ENCODE data around the gene CYTH2. TPM values are rescaled to one million over a fixed set of nuclear protein-coding genes. Genes with fewer than 3 reads are reported as not detected.

CYTH2 gene
- total and polyA plus RNA-seq, 12 donors = 26.3 to 93.5 (median 52.8) TPM

- no peaks in the 10 kb centered on the region for H3K27me3 ChIP-seq
- peaks cover 0 to 75% of the 10 kb centered on the region in 2 donors for H3K36me3 ChIP-seq (replicated peaks in 1 of 2)
- no peak overlapping the region for H3K4me3 ChIP-seq
- peaks cover under 1% of the 10 kb centered on the region in 2 donors for H3K4me1 ChIP-seq (replicated peaks in 1 of 2)
- DNase-seq = no peak
- TF ChIP-seq, protein P1, sequence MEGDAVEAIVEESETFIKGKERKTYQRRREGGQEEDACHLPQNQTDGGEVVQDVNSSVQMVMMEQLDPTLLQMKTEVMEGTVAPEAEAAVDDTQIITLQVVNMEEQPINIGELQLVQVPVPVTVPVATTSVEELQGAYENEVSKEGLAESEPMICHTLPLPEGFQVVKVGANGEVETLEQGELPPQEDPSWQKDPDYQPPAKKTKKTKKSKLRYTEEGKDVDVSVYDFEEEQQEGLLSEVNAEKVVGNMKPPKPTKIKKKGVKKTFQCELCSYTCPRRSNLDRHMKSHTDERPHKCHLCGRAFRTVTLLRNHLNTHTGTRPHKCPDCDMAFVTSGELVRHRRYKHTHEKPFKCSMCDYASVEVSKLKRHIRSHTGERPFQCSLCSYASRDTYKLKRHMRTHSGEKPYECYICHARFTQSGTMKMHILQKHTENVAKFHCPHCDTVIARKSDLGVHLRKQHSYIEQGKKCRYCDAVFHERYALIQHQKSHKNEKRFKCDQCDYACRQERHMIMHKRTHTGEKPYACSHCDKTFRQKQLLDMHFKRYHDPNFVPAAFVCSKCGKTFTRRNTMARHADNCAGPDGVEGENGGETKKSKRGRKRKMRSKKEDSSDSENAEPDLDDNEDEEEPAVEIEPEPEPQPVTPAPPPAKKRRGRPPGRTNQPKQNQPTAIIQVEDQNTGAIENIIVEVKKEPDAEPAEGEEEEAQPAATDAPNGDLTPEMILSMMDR (IDR thresholded peaks at IDR 0.05) = no peak
- TF ChIP-seq POLR2A (IDR thresholded peaks at IDR 0.05) = no peak
- intact Hi-C loops (cut with DNase I) = no loop called here
- WGBS, 4 donors = 90 to 96% (median 91%) methylated on average over 7 to 12 of the region's 12 CpGs
- H3K27ac ChIP-seq = no peak overlapping the region
- H3K9me3 ChIP-seq (replicated peaks in 1 of 3) = no peaks in the 10 kb centered on the region
These were observed 17.5 kb upstream of the CYTH2 start for GRCh38 chr19:48451624-48452023.

- Histone ChIP-seq H3K4me1 (replicated peaks in 1 of 2) (no peaks in the 10 kb centered on the region), H3K27me3 (no peaks in the 10 kb centered on the region), H3K4me3 (no peak overlapping the region), H3K36me3 (replicated peaks in 1 of 2) (peaks cover 0 to 70% of the 10 kb centered on the region in 2 donors), H3K27ac (no peak overlapping the region), H3K9me3 (replicated peaks in 1 of 3) (no peaks in the 10 kb centered on the region)
- 81 to 90% (median 86%) methylated on average over 7 to 33 of the region's 33 CpGs for WGBS, 4 donors
- intact Hi-C loops (cut with DNase I) = no loop called here
- DNase-seq = no peak
- TF ChIP-seq POLR2A (IDR thresholded peaks at IDR 0.05) = no peak
- TF ChIP-seq, protein P1 (IDR thresholded peaks at IDR 0.05) = no peak
These were observed 16.6 kb upstream of the CYTH2 start for GRCh38 chr19:48452289-48453190.

- DNase-seq = peak in 1 of 7 donors; percentile 40
These were observed 14.9 kb upstream of the CYTH2 start for GRCh38 chr19:48454150-48454730.

More at GRCh38 chr19:48454150-48454730, 14.9 kb upstream of the CYTH2 start:
- H3K4me3 ChIP-seq = no peak overlapping the region
- no peaks in the 10 kb centered on the region for H3K4me1 ChIP-seq (replicated peaks in 1 of 2)
- WGBS, 4 donors = 74 to 90% (median 85%) methylated on average over 18 to 22 of the region's 22 CpGs
- no peaks in the 10 kb centered on the region for H3K27me3 ChIP-seq
- no peak overlapping the region for H3K27ac ChIP-seq
- H3K36me3 ChIP-seq (replicated peaks in 1 of 2) = peaks cover 0 to 62% of the 10 kb centered on the region in 2 donors
- TF ChIP-seq, protein P1 (IDR thresholded peaks at IDR 0.05) = no peak
- no peak for TF ChIP-seq POLR2A (IDR thresholded peaks at IDR 0.05)
- intact Hi-C loops (cut with DNase I) = no loop called here
- H3K9me3 ChIP-seq (replicated peaks in 1 of 3) = no peaks in the 10 kb centered on the region
